Neural cell (in vitro differentiated cells): ENCODE data around the gene SALL4. TPM values are rescaled to one million over a fixed set of nuclear protein-coding genes. Genes with fewer than 3 reads are reported as not detected.

Experiments
- H2AFZ ChIP-seq: fragments of 200-600, 300-800 bp; sonication (generic), shearing (Covaris generic); 2 replicates; pipeline ENCODE4 v1.6.0; 2014; ENCODE audit warnings: low read depth, mild to moderate bottlenecking, antibody characterized with exemption, low read length, moderate library complexity
- H3F3A ChIP-seq: fragments of 200-600 bp; shearing (Covaris generic); 2 replicates; pipeline ENCODE4 v1.6.1; 2016; ENCODE audit warnings: mild to moderate bottlenecking, moderate library complexity, mixed read lengths, antibody characterized with exemption, low read length; ENCODE audit not compliant: insufficient read depth, poor library complexity, severe bottlenecking
- H3K27ac ChIP-seq: fragments of 200-600, 300-800 bp; sonication (generic), shearing (Covaris generic); 2 replicates; pipeline ENCODE4 v1.5.1; 2014; ENCODE audit warnings: mild to moderate bottlenecking, low read length, moderate library complexity
- H3K27me3 ChIP-seq: fragments of 300-800, 200-600 bp; sonication (generic), shearing (Covaris generic); 2 replicates; pipeline ENCODE4 v1.6.0; 2014; ENCODE audit warnings: mild to moderate bottlenecking, low read depth, low read length, moderate library complexity; ENCODE audit not compliant: insufficient read depth
- H3K36me3 ChIP-seq: fragments of 300-800, 200-600 bp; sonication (generic), shearing (Covaris generic); 2 replicates; pipeline ENCODE4 v1.5.1; 2014; ENCODE audit warnings: mild to moderate bottlenecking, antibody characterized with exemption, low read length, moderate library complexity; ENCODE audit not compliant: insufficient read depth
- H3K4me2 ChIP-seq: fragments of 300-800, 200-600 bp; sonication (generic), shearing (Covaris generic); 2 replicates; pipeline ENCODE4 v1.6.0; 2014; ENCODE audit warnings: mild to moderate bottlenecking, low read length
- H3K4me3 ChIP-seq: fragments of 300-800, 200-600 bp; sonication (generic), shearing (Covaris generic); 2 replicates; pipeline ENCODE4 v1.5.1; 2014; ENCODE audit warnings: mild to moderate bottlenecking, low read length, moderate library complexity
- H3K79me2 ChIP-seq: fragments of 200-600 bp; shearing (Covaris generic); replicated peaks from 2 replicates; pipeline ENCODE4 v1.6.0; 2014; ENCODE audit warnings: mild to moderate bottlenecking, low read length, moderate library complexity; ENCODE audit not compliant: insufficient read depth
- H3K9ac ChIP-seq: fragments of 300-800, 200-600 bp; sonication (generic), shearing (Covaris generic); 2 replicates; pipeline ENCODE4 v1.6.1; 2016; ENCODE audit warnings: mild to moderate bottlenecking, low read length, mixed read lengths
- H3K9me2 ChIP-seq: fragments of 200-600 bp; shearing (Covaris generic); 2 replicates; pipeline ENCODE4 v1.6.1; 2016; ENCODE audit warnings: mild to moderate bottlenecking, low read length, mixed read lengths; ENCODE audit not compliant: insufficient read depth
- H3K9me3 ChIP-seq: fragments of 200-600, 300-800 bp; sonication (generic), shearing (Covaris generic); 2 replicates; pipeline ENCODE4 v1.6.1; 2016; ENCODE audit warnings: mild to moderate bottlenecking, mixed run types, low read length, moderate library complexity, mixed read lengths
- H4K20me1 ChIP-seq: fragments of 200-600 bp; shearing (Covaris generic); 2 replicates; pipeline ENCODE4 v1.6.1; 2016; ENCODE audit warnings: mild to moderate bottlenecking, mixed run types; ENCODE audit not compliant: insufficient read depth
- CTCF ChIP-seq: fragments of 450-650 bp; IDR thresholded peaks from 2 replicates; pipeline ENCODE4 v1.5.1; 2014; ENCODE audit warnings: antibody characterized with exemption, mild to moderate bottlenecking, moderate library complexity; ENCODE audit not compliant: poor library complexity, severe bottlenecking
- EP300 ChIP-seq: fragments of 450-650 bp; conservative IDR thresholded peaks from 2 replicates; pipeline ENCODE4 v1.6.1; 2014; ENCODE audit warnings: antibody characterized with exemption, mild to moderate bottlenecking, moderate library complexity; ENCODE audit not compliant: poor library complexity, severe bottlenecking
- EZH2 ChIP-seq: fragments of 200-600, 300-800 bp; shearing (Covaris generic), sonication (generic); IDR thresholded peaks from 2 replicates; pipeline ENCODE4 v1.6.1; 2014; ENCODE audit warnings: antibody characterized with exemption, low read length, borderline replicate concordance, mild to moderate bottlenecking; ENCODE audit not compliant: insufficient read depth, poor library complexity, severe bottlenecking
- MXI1 ChIP-seq: fragments of 450-650 bp; conservative IDR thresholded peaks from 2 replicates; pipeline ENCODE4 v1.6.1; 2014; ENCODE audit warnings: antibody characterized with exemption, mild to moderate bottlenecking; ENCODE audit not compliant: poor library complexity, severe bottlenecking
- POLR2AphosphoS5 ChIP-seq: IDR thresholded peaks from 2 replicates; pipeline ENCODE4 v1.6.1; 2012
- RAD21 ChIP-seq: fragments of 450-650 bp; conservative IDR thresholded peaks from 2 replicates; pipeline ENCODE4 v1.6.1; 2014; ENCODE audit warnings: antibody characterized with exemption, mild to moderate bottlenecking, moderate library complexity
- REST ChIP-seq: IDR thresholded peaks from 2 replicates; pipeline ENCODE4 v1.6.1; 2012; ENCODE audit warnings: borderline replicate concordance
- SMC3 ChIP-seq: fragments of 450-650 bp; conservative IDR thresholded peaks from 2 replicates; pipeline ENCODE4 v1.6.1; 2014; ENCODE audit warnings: antibody characterized with exemption, mild to moderate bottlenecking, moderate library complexity; ENCODE audit not compliant: poor library complexity
- TAF1 ChIP-seq: IDR thresholded peaks from 2 replicates; pipeline ENCODE4 v1.6.1; 2012; ENCODE audit warnings: low read depth
- polyA plus RNA-seq: library from polyadenylated mRNA; depleted of rRNA; stranded (reverse); fragments of >200 nt; gene quantifications from 2 replicates; pipeline ENCODE4 v1.2.3, GENCODE V29; 2014

SALL4 gene
- polyA plus RNA-seq, 1 donor from 2014 or later = 1.4 TPM

GRCh38 chr20:51799401-51799860 is 2.9 kb downstream of the SALL4 start:
- H4K20me1 ChIP-seq = no peaks in the 10 kb centered on the region
- H3K9me2 ChIP-seq = no peaks in the 10 kb centered on the region
- peaks cover 25% of the 10 kb centered on the region for H3K27me3 ChIP-seq
- TF ChIP-seq SMC3 (no peak), REST (no peak), MXI1 (no peak), POLR2AphosphoS5 (no peak), EP300 (no peak), RAD21 (no peak), CTCF (no peak), EZH2 (no peak), TAF1 (no peak)
- no peaks in the 10 kb centered on the region for H3F3A ChIP-seq
- no peak overlapping the region for H2AFZ ChIP-seq
- no peak overlapping the region for H3K27ac ChIP-seq
- H3K9me3 ChIP-seq = no peaks in the 10 kb centered on the region
- peak overlapping the region; percentile 21 for H3K9ac ChIP-seq
- no peaks in the 10 kb centered on the region for H3K36me3 ChIP-seq
- H3K79me2 ChIP-seq = peaks cover 48% of the 10 kb centered on the region
- peak overlapping the region; percentile 71 for H3K4me3 ChIP-seq
- H3K4me2 ChIP-seq = peak overlapping the region; percentile 77

GRCh38 chr20:51797357-51798025 is 4.8 kb downstream of the SALL4 start:
- Histone ChIP-seq H3K36me3 (no peaks in the 10 kb centered on the region), H3K27ac (no peak overlapping the region)

More at GRCh38 chr20:51797357-51798025, 4.8 kb downstream of the SALL4 start:
- Histone ChIP-seq H2AFZ (no peak overlapping the region), H3F3A (no peaks in the 10 kb centered on the region), H3K4me2 (no peak overlapping the region), H4K20me1 (no peaks in the 10 kb centered on the region), H3K9me3 (no peaks in the 10 kb centered on the region), H3K79me2 (peaks cover 67% of the 10 kb centered on the region), H3K9ac (no peak overlapping the region), H3K4me3 (no peak overlapping the region), H3K27me3 (peaks cover 23% of the 10 kb centered on the region), H3K9me2 (no peaks in the 10 kb centered on the region)
- no peak for TF ChIP-seq POLR2AphosphoS5
